ENCODE results near the gene ETV2.
"Not testable (repeated sequence)": the region's sequence is repeated elsewhere in the genome, so short reads cannot be mapped to it uniquely, and the experiment has no call there.

The ETV2 gene

GRCh38 chr19:35661995-35662340 is 20.4 kb downstream of the ETV2 start:
- DNase-seq: no peak

DNA sequence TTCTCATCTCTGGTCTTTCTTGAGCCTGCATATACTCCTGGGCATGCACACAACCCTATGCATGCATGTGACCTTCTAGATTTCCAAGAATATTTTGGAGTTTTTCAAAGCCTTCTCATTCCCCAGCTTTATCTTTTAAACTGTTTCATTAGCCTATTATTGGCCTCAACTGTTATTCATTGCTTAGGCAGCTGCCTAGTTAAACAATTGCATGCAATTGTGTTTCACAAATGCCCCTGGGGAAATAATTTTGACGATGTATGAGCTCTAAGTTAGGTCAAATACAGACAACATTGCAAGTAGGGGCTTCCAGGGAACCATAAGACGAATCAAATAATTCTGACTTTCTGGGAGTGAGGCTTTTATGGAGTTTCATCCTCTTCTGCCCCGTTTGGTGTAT is 22.4 kb downstream of the ETV2 start:
- no peak for DNase-seq

- no peak for DNase-seq
Observed at GRCh38 chr19:35665157-35665556, 23.6 kb downstream of the ETV2 start.

DNA sequence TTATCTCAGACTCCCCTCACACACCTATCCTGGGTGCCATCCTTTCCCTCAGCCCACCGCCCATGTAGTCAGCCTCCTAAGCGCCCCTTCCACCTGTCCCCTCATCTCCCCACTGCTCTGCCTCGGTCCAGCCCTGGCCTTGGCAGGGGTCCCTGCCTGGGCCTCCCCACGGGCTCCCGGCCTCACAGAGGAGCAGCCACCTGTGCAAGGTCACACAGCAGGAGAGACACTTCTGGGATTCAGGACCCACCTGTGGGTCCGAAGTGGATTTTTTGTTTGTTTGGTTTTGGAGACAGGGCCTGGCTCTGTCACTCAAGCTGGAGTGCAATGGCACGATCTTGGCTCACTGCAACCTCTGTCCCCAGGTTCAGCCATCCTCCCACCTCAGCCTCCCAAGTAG is 24.1 kb downstream of the ETV2 start:
- DNase-seq: no peak

DNA sequence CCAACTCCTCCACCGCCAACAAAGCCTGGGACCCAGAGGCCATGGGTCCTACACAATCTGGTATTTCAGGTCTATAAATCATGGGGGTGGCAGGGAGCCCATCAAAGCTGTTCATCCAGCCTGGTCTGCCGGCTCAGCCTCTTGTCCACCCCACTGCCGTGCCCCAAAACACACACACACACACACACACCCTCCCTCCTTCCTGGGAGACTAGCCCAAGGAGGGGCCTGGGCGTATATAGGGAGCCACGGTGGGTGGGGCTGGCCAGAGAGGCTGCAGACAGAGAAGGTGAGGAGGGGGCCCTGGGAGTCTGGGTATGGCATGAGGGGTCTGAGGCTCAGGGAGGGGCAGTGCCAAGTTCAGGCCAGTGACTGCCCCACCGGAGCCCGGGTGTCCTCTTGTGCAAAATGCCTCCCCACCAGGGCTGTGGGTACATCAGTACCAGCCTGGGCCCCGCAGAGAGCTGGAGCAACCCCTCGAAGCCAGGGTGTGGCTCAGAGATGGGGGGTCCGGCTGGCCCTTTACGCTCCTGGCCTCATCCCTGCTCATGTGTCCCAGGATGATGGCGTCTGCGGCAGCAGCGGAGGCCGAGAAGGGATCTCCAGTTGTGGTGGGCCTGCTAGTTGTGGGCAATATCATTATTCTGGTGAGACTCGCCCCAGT is 24.8 kb downstream of the ETV2 start, which contains the start of gene UPK1A:
UPK1A (plus strand) TSS at position 267 of the 663 bp plus-strand sequence; CDS start at position 563, 296 bp downstream.
- no peak for DNase-seq

DNA sequence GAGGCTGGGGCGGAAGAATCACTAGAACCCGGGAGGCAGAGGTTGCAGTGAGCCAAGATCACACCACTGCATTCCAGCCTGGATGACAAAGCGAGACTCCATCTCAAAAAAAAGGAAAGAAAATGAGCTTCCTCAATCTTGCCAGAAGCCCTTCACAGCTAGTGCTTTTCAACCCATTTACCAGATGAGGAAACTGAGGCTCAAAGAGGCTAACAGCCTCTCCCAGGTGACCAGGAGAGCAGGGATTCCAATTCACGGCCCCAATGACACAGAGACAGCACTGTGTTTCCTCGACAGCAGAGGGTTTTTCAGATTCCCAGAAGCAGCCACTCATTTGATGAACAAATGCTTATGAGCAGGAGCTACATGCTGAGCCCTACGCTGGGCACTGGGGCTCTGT is 28.0 kb downstream of the ETV2 start:
- DNase-seq: no peak

- DNase-seq: no peak
Observed at GRCh38 chr19:35669974-35670373, 28.4 kb downstream of the ETV2 start.

DNA sequence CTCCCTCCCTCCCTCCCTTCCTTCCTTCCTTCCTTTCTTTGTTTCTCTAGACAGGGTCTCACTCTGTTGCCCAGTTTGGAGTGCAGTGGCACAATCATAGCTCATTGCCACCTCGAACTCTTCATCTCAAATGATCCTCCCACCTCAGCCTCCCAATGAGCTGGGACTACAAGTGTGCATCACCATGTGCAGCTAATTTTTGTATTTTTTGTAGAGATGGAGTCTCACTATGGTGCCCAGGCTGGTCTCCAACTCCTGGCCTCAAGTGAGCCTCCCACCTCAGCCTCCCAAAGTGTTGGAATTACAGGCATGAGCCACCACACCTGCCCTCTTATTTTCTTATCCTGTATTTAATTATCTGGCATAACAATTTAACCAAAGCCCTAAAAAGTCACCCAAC is 29.1 kb downstream of the ETV2 start:
- DNase-seq: no peak

DNA sequence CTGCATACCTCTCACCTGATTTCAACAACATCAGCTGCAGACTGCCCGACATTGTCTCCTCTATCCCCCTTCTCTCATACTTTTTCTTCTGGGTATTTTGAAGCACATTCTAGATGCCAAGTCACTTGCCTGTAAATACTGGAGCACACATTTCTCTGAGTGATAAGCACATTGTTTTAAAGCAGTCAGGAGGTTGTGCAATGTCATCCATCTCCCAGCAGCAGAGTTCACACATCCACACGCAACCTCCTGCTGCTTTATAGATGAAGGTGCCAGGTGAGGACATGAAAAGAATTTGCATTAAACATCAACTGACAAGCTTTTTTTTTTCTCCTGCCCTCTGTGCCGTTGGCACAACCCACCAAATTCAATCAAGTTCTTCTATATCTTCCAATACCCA is 30.3 kb downstream of the ETV2 start:
- no peak for DNase-seq

DNA sequence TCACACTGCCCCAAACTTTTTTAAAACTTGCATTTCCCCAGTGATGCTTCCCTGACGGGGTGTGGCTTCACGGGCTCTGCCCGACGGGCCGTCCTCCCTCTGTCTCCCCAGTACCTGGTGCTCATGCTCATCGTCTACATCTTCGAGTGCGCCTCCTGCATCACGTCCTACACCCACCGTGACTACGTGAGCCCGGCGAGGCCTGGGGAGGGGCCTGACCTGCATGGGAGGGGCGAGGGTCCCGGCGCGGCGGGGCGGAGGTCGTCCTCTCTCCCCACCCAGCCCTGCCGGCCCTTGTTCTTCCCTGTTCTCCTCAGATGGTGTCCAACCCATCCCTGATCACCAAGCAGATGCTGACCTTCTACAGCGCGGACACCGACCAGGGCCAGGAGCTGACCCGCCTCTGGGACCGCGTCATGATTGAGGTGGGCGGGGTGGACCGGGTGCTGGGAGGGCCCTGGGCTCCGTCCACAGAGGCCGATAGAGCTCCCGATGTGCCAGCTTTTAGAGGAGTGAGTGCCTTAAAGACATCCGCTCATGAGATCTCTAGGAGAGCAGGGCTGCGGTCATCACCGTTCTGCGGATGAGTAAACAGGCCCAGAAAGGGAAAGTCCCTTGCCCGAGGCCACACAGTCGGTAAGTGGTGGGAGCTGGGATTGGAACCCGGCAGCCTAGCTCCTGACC is 31.7 kb downstream of the ETV2 start:
- peak in 2 of 6 experiments; percentile 11 to 15 for DNase-seq

DNA sequence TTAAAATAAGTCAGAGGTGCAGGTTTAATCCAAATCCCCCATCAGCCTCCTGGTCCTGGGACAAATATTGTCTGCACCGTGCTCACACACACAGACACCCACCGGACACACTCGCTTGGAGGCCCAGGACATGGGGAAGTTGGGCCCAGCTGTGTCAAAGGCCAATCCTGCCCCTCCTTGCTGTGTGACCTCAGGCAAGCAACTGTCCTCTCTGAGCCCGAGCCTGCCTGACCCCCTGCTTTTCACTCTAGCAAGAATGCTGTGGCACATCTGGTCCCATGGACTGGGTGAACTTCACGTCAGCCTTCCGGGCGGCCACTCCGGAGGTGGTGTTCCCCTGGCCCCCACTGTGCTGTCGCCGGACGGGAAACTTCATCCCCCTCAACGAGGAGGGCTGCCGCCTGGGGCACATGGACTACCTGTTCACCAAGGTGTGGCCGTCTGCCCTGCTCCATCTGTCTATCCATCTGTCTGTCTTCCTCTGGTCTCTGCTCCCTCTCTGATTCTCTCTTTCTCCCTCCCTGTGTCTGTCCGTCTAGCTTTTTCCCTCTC is 34.1 kb downstream of the ETV2 start:
- DNase-seq: no peak

GRCh38 chr19:35689836-35690235 is 48.3 kb downstream of the ETV2 start:
- DNase-seq: no peak

DNA sequence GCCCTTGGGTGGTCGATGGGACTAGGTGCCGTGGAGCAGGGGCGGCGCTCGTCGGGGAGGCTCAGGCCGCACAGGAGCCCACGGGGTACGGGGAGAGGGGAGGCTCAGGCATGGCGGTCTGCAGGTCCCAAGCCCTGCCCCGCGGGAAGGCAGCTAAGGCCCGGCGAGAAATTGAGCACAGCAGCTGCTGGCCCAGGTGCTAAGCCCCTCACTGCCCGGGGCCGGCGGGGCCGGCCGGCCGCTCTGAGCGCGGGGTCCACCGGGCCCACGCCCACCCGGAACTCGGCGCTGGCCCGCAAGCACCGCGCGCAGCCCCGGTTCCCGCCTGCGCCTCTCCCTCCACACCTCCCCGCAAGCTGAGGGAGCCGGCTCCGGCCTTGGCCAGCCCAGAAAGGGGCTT is 49.6 kb downstream of the ETV2 start:
- not testable (repeated sequence) for DNase-seq

DNA sequence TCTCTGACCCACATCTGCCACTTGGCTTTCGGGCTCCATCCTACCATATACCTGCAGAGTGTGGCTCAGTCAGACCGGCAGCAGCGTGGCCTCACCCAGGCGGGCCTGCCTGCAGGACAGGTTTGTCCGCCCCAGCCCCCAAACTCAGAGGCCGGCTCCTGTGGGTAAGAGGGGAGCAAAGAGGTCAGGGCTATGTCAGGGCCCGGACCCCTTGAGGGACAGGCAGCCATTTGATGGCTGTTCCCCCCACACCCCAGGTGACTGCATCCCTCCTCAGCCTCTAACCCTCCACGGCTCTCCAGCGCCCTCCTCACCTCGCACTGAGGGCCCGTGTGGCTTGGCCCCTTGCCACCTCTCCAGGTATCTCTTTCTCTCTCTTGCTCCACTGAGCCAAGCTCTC is 50.5 kb downstream of the ETV2 start:
- no peak for DNase-seq

DNA sequence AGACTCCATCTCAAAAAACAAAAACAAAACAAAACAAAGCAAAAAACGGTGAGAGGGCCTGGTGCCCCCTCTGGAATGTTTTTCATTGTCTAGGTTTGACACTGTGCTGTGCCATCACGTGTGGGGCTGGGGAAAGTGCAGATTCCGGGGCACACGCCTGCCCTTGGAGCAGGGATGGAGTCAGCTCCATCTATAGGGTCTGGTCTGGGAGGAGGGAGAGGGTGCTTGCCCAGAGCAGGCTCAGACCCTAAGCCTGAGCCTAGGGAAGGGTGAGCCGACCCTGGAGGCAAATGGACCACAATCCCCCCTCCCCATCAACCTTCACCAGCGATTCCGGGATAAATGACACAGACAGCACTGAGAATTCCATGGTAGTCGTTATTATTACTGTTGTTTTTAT is 51.9 kb downstream of the ETV2 start:
- no peak for DNase-seq

GRCh38 chr19:35693835-35694599 is 52.5 kb downstream of the ETV2 start:
- DNase-seq: peak; percentile 70 to 90 (median 84)

Data from stimulated activated naive CD4-positive, alpha-beta T cell (primary cell).